ENCODE measurements around the gene FAT4. TPM values are rescaled to one million over a fixed set of nuclear protein-coding genes. Genes with fewer than 3 reads are reported as not detected.

FAT4 gene
- total and polyA plus RNA-seq, 9 of the 15 experiments (the other 6 are each of a cell fraction or from before 2014, with no cell fraction given) = 0.01 TPM; not detected in 8

DNA sequence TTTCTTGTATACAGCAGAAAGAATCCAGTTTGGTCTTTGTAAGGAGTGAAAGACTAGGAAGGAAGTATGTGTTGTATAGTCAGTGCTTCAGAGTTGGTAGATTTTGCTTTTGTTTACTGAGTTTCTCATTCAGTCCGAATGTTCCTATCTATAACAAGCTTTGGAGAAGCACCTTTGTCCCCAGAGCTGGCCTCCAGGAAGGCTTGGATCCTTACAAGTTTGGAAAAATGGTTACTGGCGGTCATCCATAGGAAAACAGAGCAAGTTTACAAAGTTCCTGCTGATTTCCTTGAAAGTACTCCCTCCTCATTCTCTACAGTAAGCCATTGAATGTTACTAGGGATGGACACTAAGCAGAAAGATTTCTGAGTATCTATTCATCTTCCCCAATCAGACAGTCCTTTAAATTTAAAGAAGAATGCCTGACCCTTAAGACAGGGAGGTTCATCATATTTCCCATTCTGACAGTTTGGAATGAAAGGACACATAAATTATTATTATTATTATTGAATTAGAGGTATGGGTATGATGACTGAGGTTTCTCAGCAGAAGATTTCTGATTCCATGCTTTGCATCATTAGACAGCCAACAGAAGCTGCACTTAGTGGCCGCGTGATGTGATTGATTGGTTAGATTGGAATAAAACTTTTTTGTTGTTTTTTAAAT is 35.8 kb downstream of the FAT4 start:
- ChIA-PET CTCF (ENCODE audit: low intra/inter-chr PET ratio) (no interaction called here), POLR2A (interaction anchor here (0.6 kb wide), 1 partner anchor 1267 kb away, joined by 4 read pairs; no protein-coding TSS in a partner anchor)
- H3K4me3 ChIP-seq = no peak overlapping the region
- in situ Hi-C loops (cut with MboI) (no loop called here), intact Hi-C loops (cut with micrococcal nuclease) (no loop called here)
- H3K4me2 ChIP-seq (ENCODE audit: insufficient read depth, low read length) = no peak overlapping the region
- H2AFZ ChIP-seq (ENCODE audit: low read depth, low read length) = no peak overlapping the region
- no peaks in the 10 kb centered on the region for H3K27me3 ChIP-seq (ENCODE audit: control insufficient read depth in 2 of 2, insufficient read depth in 2 of 2, low read length in 2 of 2)
- H3K79me2 ChIP-seq (ENCODE audit: control insufficient read depth, insufficient read depth, low read length) = no peaks in the 10 kb centered on the region
- no TSS peak for BruUV-seq (replicated peaks)
- no peak overlapping the region for H3K27ac ChIP-seq (ENCODE audit: extremely low read depth, low read depth, low read length)
- FAIRE-seq (no peak), ATAC-seq (no peak), DNase-seq (ENCODE audit: extremely low read depth in 1 of 4, low spot score in 3 of 4) (no peak)
- no peaks in the 10 kb centered on the region for H4K20me1 ChIP-seq (replicated peaks; ENCODE audit: control insufficient read depth, insufficient read depth, low read length)
- H3K9me1 ChIP-seq (ENCODE audit: control insufficient read depth, insufficient read depth, low read length) = no peaks in the 10 kb centered on the region
- H3K4me1 ChIP-seq (replicated peaks in 1 of 2; ENCODE audit: control insufficient read depth in 2 of 2, insufficient read depth in 2 of 2, low read length in 2 of 2) = no peaks in the 10 kb centered on the region
- H3K9ac ChIP-seq (ENCODE audit: insufficient read depth in 1 of 2, low read depth in 2 of 2, low read length in 2 of 2) = no peak overlapping the region
- H3K9me3 ChIP-seq (replicated peaks; ENCODE audit: control insufficient read depth, insufficient read depth, low read depth, low read length) = no peaks in the 10 kb centered on the region
- 10% methylated on average over 3 of the region's 4 CpGs for WGBS (ENCODE audit: insufficient coverage, low coverage, missing lambda C conversion rate)
- H3K36me3 ChIP-seq (ENCODE audit: control insufficient read depth, insufficient read depth, low read length) = no peaks in the 10 kb centered on the region
- no peak for TF ChIP-seq ZNF143 (CRISPR knock-in tag; IDR thresholded peaks at IDR 0.05)
- TF ChIP-seq, protein P1, sequence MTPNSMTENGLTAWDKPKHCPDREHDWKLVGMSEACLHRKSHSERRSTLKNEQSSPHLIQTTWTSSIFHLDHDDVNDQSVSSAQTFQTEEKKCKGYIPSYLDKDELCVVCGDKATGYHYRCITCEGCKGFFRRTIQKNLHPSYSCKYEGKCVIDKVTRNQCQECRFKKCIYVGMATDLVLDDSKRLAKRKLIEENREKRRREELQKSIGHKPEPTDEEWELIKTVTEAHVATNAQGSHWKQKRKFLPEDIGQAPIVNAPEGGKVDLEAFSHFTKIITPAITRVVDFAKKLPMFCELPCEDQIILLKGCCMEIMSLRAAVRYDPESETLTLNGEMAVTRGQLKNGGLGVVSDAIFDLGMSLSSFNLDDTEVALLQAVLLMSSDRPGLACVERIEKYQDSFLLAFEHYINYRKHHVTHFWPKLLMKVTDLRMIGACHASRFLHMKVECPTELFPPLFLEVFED (CRISPR knock-in tag; conservative IDR thresholded peaks at IDR 0.05) = no peak
- TF ChIP-seq ZBTB9 (CRISPR knock-in tag; IDR thresholded peaks at IDR 0.05) = no peak
- TF ChIP-seq, protein P2, sequence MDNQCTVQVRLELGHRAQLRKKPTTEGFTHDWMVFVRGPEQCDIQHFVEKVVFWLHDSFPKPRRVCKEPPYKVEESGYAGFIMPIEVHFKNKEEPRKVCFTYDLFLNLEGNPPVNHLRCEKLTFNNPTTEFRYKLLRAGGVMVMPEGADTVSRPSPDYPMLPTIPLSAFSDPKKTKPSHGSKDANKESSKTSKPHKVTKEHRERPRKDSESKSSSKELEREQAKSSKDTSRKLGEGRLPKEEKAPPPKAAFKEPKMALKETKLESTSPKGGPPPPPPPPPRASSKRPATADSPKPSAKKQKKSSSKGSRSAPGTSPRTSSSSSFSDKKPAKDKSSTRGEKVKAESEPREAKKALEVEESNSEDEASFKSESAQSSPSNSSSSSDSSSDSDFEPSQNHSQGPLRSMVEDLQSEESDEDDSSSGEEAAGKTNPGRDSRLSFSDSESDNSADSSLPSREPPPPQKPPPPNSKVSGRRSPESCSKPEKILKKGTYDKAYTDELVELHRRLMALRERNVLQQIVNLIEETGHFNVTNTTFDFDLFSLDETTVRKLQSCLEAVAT (IDR thresholded peaks at IDR 0.05) = no peak
- TF ChIP-seq SOX6 (IDR thresholded peaks at IDR 0.05) = no peak
- no peak for TF ChIP-seq GABPB2 (CRISPR knock-in tag; conservative IDR thresholded peaks at IDR 0.05)
- no peak for TF ChIP-seq RBM39 (optimal IDR thresholded peaks at IDR 0.05; ENCODE audit: low read depth, low read length)
- no peak for TF ChIP-seq NFIX (CRISPR knock-in tag; IDR thresholded peaks at IDR 0.05; ENCODE audit: low read depth)
